Hepatocyte (in vitro differentiated cells): Measurements from ENCODE around the gene LRP4. TPM values are rescaled to one million over a fixed set of nuclear protein-coding genes. Genes with fewer than 3 reads are reported as not detected.

ENCODE experiments used
- DNase-seq: peaks from one replicate; pipeline ENCODE4 v3.0.0-alpha.2; 2016; ENCODE audit warnings: low spot score
- H2AFZ ChIP-seq: fragments of 200-600 bp; sonication (generic); 2 replicates; pipeline ENCODE4 v1.6.0; 2016; ENCODE audit warnings: antibody characterized with exemption, mild to moderate bottlenecking
- H3K27ac ChIP-seq: fragments of 200-600 bp; sonication (generic); 2 replicates; pipeline ENCODE4 v1.5.1; 2016; ENCODE audit warnings: mild to moderate bottlenecking
- H3K27me3 ChIP-seq: fragments of 200-600 bp; sonication (generic); 2 replicates; pipeline ENCODE4 v1.6.1; 2016
- H3K36me3 ChIP-seq: fragments of 200-600 bp; sonication (generic); replicated peaks from 2 replicates; pipeline ENCODE4 v1.5.1; 2016; ENCODE audit warnings: low read depth; ENCODE audit not compliant: insufficient read depth
- H3K4me1 ChIP-seq: fragments of 200-600 bp; sonication (generic); 2 replicates; pipeline ENCODE4 v1.5.1; 2016; ENCODE audit warnings: mild to moderate bottlenecking, moderate library complexity; ENCODE audit not compliant: insufficient read depth
- H3K4me2 ChIP-seq: fragments of 200-600 bp; sonication (generic); 2 replicates; pipeline ENCODE4 v1.6.0; 2016
- H3K4me3 ChIP-seq: fragments of 200-600 bp; sonication (generic); 2 replicates; pipeline ENCODE4 v1.5.1; 2016; ENCODE audit warnings: mild to moderate bottlenecking
- H3K79me2 ChIP-seq: fragments of 200-600 bp; sonication (generic); 2 replicates; pipeline ENCODE4 v1.6.0; 2017; ENCODE audit warnings: mild to moderate bottlenecking
- H3K9me2 ChIP-seq: fragments of 200-600 bp; sonication (generic); replicated peaks from 2 replicates; pipeline ENCODE4 v1.6.0; 2017; ENCODE audit warnings: mild to moderate bottlenecking; ENCODE audit not compliant: insufficient read depth
- H3K9me3 ChIP-seq: fragments of 200-600 bp; sonication (generic); 2 replicates; pipeline ENCODE4 v1.5.1; 2016; ENCODE audit warnings: low read depth, mild to moderate bottlenecking
- H4K20me1 ChIP-seq: fragments of 200-600 bp; sonication (generic); 2 replicates; pipeline ENCODE4 v1.6.0; 2016; ENCODE audit warnings: mild to moderate bottlenecking; ENCODE audit not compliant: insufficient read depth, poor library complexity, severe bottlenecking
- EZH2 ChIP-seq: fragments of 200-600 bp; sonication (generic); IDR thresholded peaks from 2 replicates; pipeline ENCODE4 v1.6.1; 2016; ENCODE audit warnings: antibody characterized with exemption, mild to moderate bottlenecking, borderline replicate concordance
- EZH2phosphoT487 ChIP-seq: fragments of 200-600 bp; sonication (generic); IDR thresholded peaks from one replicate; pipeline ENCODE4 v1.6.1; 2018; ENCODE audit warnings: antibody characterized with exemption, mild to moderate bottlenecking, low read depth, moderate library complexity; ENCODE audit not compliant: unreplicated experiment, severe bottlenecking
- WGBS: methylation state at CpG from one replicate; pipeline ENCODE4 v1.1.6; 2016; ENCODE audit warnings: low lambda C conversion rate; ENCODE audit errors: missing lambda C conversion rate; 5-methylcytosine and 5-hydroxymethylcytosine counted together
- polyA plus RNA-seq: library from polyadenylated mRNA; unstranded; fragments of >200 nt; fragmentation: Nextera tagmentation; extraction: Ambion mirVana; gene quantifications from 2 replicates; pipeline ENCODE4 v1.2.1, GENCODE V29; 2016
- total RNA-seq: library from RNA; depleted of rRNA; stranded (reverse); fragments of >200 nt; gene quantifications from 2 replicates; pipeline ENCODE4 v1.2.3, GENCODE V29; 2014
- TF ChIP-seq, protein P1 (sequence below): fragments of 200-600 bp; sonication (generic); IDR thresholded peaks from 2 replicates; pipeline ENCODE4 v1.5.1; 2016; ENCODE audit warnings: antibody characterized with exemption, mild to moderate bottlenecking; ENCODE audit not compliant: poor library complexity

The LRP4 gene
- total and polyA plus RNA-seq, 2 experiments from 2014 or later, result 6.4 to 8.0 TPM

DNA sequence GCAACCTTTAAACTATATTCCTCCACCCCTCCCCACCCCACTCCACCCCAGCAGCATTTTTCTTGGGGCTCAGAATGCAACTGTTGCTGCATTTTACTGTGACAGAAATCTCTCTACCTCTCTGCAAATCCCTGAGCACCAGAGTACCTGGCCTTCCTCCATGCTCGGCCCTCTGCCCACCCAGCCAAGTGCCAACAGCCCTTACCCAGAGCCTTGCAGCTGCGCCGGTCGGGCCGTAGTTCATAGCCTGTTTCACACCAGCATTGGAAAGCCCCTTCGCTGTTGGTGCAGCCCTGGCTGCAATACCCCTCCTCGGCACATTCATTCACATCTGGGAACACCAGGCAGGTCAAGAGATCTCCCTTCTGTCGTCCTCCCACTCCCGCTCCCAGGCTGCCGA, 23.4 kb downstream of the LRP4 start:
- no peak overlapping the region for H3K4me3 ChIP-seq
- no peaks in the 10 kb centered on the region for H3K36me3 ChIP-seq
- no peaks in the 10 kb centered on the region for H4K20me1 ChIP-seq
- no peaks in the 10 kb centered on the region for H3K79me2 ChIP-seq
- no peak for DNase-seq
- TF ChIP-seq EZH2, result no peak
- TF ChIP-seq, protein P1, sequence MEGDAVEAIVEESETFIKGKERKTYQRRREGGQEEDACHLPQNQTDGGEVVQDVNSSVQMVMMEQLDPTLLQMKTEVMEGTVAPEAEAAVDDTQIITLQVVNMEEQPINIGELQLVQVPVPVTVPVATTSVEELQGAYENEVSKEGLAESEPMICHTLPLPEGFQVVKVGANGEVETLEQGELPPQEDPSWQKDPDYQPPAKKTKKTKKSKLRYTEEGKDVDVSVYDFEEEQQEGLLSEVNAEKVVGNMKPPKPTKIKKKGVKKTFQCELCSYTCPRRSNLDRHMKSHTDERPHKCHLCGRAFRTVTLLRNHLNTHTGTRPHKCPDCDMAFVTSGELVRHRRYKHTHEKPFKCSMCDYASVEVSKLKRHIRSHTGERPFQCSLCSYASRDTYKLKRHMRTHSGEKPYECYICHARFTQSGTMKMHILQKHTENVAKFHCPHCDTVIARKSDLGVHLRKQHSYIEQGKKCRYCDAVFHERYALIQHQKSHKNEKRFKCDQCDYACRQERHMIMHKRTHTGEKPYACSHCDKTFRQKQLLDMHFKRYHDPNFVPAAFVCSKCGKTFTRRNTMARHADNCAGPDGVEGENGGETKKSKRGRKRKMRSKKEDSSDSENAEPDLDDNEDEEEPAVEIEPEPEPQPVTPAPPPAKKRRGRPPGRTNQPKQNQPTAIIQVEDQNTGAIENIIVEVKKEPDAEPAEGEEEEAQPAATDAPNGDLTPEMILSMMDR, result no peak
- no peak for TF ChIP-seq EZH2phosphoT487
- no peaks in the 10 kb centered on the region for H3K9me2 ChIP-seq
- no peak overlapping the region for H2AFZ ChIP-seq
- H3K27ac ChIP-seq, result no peak overlapping the region
- H3K9me3 ChIP-seq, result no peaks in the 10 kb centered on the region
- H3K4me1 ChIP-seq, result no peaks in the 10 kb centered on the region
- 96% methylated on average over 10 of the region's 10 CpGs for WGBS
- no peaks in the 10 kb centered on the region for H3K27me3 ChIP-seq
- H3K4me2 ChIP-seq, result no peak overlapping the region

DNA sequence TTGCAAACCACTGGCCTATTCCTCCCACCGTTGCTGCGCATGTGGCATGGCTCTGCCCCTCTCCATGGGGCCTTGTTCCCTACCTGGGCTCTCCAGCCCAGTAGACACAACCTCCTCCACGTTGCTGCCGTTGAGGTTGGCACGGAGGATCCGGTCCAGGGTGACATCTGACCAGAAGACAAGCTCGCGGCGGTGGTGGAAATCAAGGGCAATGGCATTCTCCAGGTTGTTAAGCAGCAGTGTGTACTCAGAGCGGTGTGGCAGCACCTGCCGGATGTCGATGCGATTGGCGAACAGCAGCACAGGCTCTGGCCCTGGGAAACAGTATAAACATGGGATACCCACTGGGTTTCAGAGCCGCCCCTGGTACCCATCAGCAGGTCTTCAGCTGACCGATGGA, 23.8 kb downstream of the LRP4 start:
- Histone ChIP-seq H3K9me3 (no peaks in the 10 kb centered on the region), H2AFZ (no peak overlapping the region)

DNA sequence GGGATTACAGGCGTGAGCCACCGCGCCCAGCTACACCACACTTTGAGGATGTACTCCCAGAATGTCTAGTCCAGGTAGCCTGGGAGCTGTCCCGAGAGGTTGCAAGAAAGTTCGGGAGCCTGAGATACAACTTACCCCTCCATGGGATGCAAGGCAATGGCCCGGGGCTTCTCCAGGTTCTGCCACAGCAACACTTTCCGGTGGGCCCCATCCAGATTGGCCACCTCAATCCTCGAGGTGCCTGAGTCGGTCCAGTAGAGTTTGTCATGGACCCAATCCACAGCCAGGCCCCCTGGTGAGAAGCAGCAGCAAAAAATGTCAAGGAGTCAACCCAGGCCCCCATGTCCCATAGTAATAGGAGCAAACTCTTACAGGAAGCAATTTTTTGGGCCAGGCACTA, 25.5 kb downstream of the LRP4 start:
- Histone ChIP-seq H4K20me1 (no peaks in the 10 kb centered on the region), H2AFZ (no peak overlapping the region), H3K4me2 (no peak overlapping the region), H3K4me3 (no peak overlapping the region), H3K4me1 (no peaks in the 10 kb centered on the region), H3K9me2 (no peaks in the 10 kb centered on the region), H3K27me3 (no peaks in the 10 kb centered on the region), H3K36me3 (no peaks in the 10 kb centered on the region), H3K9me3 (no peaks in the 10 kb centered on the region), H3K79me2 (no peaks in the 10 kb centered on the region), H3K27ac (no peak overlapping the region)
- DNase-seq, result no peak
- TF ChIP-seq, protein P1, result no peak
- no peak for TF ChIP-seq EZH2
- TF ChIP-seq EZH2phosphoT487, result no peak
- WGBS, result 92% methylated on average over 9 of the region's 9 CpGs

More for the DNA sequence above, 23.8 kb downstream of the LRP4 start:
- 99% methylated on average over 16 of the region's 16 CpGs for WGBS
- no peaks in the 10 kb centered on the region for H4K20me1 ChIP-seq
- no peak overlapping the region for H3K4me2 ChIP-seq
- no peaks in the 10 kb centered on the region for H3K36me3 ChIP-seq
- no peak overlapping the region for H3K27ac ChIP-seq
- no peaks in the 10 kb centered on the region for H3K9me2 ChIP-seq
- TF ChIP-seq EZH2phosphoT487 (no peak), EZH2 (no peak)
- TF ChIP-seq, protein P1, result no peak
- H3K4me3 ChIP-seq, result no peak overlapping the region
- no peak for DNase-seq
- H3K27me3 ChIP-seq, result no peaks in the 10 kb centered on the region
- H3K4me1 ChIP-seq, result no peaks in the 10 kb centered on the region
- no peaks in the 10 kb centered on the region for H3K79me2 ChIP-seq

DNA sequence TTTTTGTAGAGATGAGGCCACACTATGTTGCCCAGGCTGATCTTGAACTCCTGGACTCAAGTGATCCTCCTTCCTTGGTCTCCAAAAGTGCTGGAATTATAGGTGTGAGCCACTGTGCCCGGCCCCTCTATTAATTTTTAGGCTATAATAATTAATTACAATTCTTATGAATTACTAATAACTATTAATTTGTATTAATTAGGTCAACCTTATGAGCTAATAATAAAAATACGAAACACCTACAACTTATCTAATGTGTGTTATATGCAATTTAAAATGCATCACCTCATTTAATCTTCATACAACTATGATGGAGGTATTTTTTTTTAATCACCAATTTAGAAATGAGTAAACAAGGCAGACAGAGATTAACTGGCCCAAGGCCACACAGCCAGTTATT, 26.2 kb downstream of the LRP4 start:
- H2AFZ ChIP-seq, result no peak overlapping the region
- H3K4me1 ChIP-seq, result no peaks in the 10 kb centered on the region
- no peak for TF ChIP-seq EZH2
- DNase-seq, result no peak
- H3K4me3 ChIP-seq, result no peak overlapping the region
- no peaks in the 10 kb centered on the region for H3K36me3 ChIP-seq
- no peaks in the 10 kb centered on the region for H3K9me2 ChIP-seq
- WGBS, result 93% methylated on average over 2 of the region's 2 CpGs
- no peaks in the 10 kb centered on the region for H4K20me1 ChIP-seq
- H3K27me3 ChIP-seq, result no peaks in the 10 kb centered on the region
- H3K4me2 ChIP-seq, result no peak overlapping the region
- H3K27ac ChIP-seq, result no peak overlapping the region
- no peaks in the 10 kb centered on the region for H3K79me2 ChIP-seq
- no peaks in the 10 kb centered on the region for H3K9me3 ChIP-seq
